COR-L47 (cell line): ENCODE data around the gene CHDH.

Experiments used
- DNase-seq: peaks from one replicate; lab custom pipeline; 2025; lab: John Stamatoyannopoulos, UW

The CHDH gene

DNA sequence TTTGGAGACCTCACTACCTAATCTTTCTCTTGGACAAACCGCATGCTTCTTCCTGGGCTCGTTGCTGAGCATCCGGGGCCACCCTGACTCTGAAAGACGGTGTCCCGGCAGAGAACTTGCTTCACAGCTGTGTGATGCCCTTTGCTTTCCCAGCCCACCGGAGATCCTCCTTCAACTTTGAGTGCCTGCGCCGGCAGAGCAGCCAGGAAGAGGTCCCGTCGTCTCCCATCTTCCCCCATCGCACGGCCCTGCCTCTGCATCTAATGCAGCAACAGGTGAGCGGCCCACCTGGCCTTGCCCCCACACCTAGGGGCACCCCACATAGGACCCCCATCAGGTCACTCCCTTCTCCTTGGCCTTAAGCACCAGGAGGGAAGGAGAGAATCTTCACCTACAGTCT lies 37.7 kb downstream of the CHDH start:
- DNase-seq: no peak

- no peak for DNase-seq
Observed at GRCh38 chr3:53807117-53807810, 39.0 kb downstream of the CHDH start.

- DNase-seq: no peak
Observed at GRCh38 chr3:53806182-53807116, 39.8 kb downstream of the CHDH start.

DNA sequence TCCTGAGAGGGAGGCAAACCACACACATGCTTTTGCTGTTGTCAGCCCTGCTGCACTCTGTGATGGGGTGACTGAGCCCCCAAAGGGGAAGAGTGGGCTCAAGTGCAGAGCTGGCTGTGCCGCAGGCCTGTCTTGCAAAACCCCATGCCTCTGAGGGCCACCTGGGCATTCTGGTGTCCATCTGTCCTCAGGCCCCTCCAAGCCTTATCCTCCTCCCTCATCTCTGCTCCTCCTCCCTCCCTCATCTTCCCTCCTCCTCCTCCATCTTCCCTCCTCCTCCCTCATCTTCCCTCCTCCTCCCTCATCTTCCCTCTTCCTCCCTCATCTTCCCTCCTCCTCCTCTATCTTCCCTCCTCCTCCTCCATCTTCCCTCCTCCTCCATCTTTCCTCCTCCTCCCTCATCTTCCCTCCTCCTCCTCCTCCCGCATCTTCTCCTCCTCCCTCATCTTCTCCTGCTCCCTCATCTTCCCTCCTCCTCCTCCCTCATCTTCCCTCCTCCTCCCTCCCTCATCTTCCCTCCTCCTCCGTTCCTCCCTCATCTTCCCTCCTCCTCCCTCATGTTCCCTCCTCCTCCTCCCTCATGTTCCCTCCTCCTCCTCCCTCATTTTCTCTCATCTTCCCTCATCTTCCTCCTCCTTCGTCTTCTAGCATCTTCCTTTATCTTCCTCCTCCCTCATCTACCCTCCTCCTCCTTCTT lies 40.6 kb downstream of the CHDH start:
- DNase-seq: no peak

GRCh38 chr3:53804697-53805462 lies 41.3 kb downstream of the CHDH start:
- DNase-seq: no peak

DNA sequence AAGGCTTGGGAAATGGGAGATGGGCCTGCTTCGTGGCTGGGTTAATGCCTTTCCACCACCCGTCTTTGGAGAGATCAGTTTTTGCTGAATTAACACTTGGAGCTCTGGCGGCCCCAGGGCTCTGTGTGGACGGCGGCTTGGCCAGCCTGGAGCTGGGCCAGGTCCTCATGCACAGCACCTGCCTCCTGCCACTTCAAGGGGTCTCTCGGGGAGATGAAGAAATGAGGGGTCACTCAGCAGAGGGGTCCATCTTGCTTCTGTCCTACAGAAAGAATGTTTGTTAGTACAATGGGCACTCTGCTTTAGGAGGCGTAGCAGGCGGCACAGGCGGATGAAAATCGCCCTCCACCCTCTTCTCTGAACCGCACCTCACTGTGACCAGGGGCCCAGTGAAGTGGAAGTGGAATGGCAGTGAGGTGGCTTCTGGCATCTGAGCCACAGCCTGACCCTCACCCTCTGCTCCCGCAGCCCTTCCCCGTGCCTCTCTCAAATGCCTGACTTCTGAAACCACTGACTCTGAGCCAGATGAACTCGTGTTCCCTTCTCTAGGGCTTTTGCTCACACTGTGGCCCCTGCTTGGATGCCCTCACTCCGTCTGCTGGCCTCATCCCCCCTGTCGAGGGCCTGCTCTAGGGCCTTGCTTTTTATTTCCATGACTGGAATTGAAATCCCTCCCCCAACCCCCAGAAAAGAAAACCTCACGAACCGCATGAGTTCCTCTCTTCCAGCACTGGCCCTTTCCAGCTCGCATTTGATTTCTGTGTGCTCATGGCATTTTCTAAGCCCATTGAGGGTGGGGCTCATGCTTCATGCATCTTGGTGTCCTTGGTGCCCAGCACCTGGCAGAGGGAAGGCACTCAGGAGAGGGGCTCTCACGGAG lies 42.2 kb downstream of the CHDH start:
- no peak for DNase-seq

- no peak for DNase-seq
Observed at GRCh38 chr3:53803124-53803815, 42.9 kb downstream of the CHDH start.

GRCh38 chr3:53802256-53802880 lies 43.9 kb downstream of the CHDH start:
- no peak for DNase-seq

DNA sequence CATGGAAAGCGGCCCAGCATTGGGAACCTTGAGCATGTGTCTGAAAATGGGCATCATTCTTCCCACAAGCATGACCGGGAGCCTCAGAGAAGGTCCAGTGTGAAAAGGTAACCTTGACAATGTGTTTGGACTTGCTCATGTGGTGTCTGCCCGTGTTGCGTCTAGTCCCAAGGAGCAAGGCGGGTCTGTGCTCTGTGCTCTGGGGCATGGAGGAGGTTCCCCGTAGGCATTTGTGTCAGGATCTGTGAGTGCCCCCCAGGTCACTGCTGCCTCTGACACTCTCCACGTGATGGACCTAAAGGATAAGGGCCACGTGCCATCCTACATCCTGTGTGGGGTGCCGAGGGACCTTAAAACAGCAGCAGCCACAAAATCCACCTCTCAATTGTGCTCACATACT lies 44.9 kb downstream of the CHDH start:
- DNase-seq: no peak

DNA sequence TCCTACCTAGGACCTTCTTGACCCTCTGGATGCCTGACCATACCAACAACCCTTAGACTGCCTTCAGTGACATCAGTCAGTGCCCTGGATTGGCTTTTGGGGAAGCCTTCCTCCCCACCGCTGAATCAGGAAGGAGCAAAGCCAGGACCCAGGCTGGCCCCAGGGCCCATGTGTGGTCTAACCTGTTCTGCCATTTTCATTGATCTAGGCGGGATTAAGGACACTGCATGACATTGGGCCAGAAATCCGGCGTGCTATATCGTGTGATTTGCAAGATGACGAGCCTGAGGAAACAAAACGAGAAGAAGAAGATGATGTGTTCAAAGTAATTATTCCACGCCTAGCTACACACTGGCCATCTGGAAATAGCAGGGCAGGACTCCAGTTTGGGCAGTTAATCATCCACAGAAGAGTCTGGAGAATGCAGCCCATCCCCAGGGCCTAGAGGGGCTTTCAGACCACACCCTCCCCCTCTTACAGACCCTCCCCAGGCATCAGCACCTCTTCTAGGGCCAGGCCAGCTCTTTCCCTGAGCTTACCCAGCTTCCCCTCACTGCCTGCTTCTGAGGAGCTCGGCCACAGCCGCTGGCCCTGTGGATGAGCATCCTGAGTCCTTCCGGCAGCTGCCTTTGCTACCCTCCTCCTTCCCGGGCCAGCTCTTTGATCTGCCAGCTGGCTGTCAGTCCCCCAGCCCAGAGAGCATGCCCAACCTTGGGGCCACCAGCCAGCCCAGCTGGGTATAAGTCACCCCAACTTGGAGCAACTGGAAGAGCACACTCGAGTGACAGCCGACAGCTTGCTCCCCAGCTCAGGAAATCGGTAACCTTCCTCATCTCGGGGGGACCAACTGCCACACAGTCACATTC lies 45.9 kb downstream of the CHDH start:
- DNase-seq: no peak

DNA sequence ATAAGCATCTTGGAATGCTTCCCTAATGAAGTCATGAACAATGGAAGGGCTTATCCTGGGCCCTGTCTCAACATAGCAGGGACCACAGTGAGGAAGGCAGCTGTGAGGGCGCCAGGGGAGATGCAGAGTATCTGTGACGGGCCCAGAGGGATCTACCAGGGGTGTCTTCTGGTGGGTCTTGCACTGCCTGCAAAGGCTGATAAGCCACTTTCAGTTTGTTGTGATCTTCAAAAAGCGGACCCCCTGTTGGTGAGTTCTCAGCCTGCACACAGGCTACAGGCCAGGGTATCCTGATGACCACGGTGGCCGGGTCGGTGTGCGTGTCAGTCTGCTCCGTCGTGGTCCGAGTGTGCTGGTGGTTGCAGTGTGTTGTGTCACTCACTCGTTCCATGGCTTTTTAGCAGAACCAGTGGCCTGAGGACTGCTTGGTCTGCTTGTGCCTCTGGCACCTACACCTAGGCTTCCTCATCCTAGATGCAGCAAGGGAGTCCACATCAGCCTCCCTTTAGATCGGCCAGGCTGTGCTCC lies 46.8 kb downstream of the CHDH start:
- DNase-seq: no peak

GRCh38 chr3:53798144-53798543 lies 48.1 kb downstream of the CHDH start:
- DNase-seq: no peak

GRCh38 chr3:53795789-53796560 lies 50.2 kb downstream of the CHDH start:
- DNase-seq: no peak

DNA sequence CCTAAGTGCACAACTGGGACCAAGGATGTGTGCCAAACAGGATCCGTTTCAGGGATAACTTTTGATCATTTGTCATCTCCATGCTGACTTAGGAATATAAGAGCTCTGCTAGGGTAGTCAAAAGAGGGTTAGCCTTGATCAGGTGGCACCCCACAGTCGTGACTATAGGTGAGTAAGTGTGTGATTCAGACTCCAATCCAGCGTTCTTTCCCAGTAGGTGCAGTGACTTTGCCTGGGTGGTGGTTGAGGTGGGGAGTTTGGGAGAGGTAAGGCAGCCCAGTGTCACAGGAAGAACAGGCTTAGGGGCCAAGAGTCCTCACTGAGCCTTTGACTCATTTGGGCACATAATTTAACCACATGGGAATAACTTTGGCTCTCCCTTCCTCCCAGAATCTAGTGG lies 51.0 kb downstream of the CHDH start:
- no peak for DNase-seq

- DNase-seq: no peak
Observed at GRCh38 chr3:53794597-53794996, 51.6 kb downstream of the CHDH start.

GRCh38 chr3:53792866-53793265 lies 53.4 kb downstream of the CHDH start:
- DNase-seq: no peak

- no peak for DNase-seq
Observed at GRCh38 chr3:53791317-53791716, 54.9 kb downstream of the CHDH start.

DNA sequence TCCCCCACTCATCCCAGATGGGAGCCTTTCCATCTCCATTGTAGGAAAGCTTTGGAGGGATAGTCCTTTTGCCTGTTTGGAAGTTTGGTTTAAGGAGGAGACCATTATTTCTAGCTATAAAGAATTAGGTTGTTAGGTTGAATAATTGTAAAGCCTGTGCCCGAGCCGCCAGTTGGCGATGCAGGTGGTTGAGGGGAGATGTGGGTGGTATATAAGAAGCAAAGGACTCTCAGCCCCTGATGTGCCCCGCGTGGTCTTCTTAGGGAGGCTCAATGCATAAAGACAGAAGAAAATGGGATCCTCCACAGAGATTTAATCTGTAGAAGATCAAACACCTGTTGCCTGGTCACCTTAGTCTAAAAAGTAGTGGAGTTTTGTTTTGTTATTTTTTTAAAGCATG lies 55.7 kb downstream of the CHDH start:
- DNase-seq: no peak
